ENCODE results near the gene NOMO2.
"Not testable (repeated sequence)": the region's sequence is repeated elsewhere in the genome, so short reads cannot be mapped to it uniquely, and the experiment has no call there.

The NOMO2 gene

DNA sequence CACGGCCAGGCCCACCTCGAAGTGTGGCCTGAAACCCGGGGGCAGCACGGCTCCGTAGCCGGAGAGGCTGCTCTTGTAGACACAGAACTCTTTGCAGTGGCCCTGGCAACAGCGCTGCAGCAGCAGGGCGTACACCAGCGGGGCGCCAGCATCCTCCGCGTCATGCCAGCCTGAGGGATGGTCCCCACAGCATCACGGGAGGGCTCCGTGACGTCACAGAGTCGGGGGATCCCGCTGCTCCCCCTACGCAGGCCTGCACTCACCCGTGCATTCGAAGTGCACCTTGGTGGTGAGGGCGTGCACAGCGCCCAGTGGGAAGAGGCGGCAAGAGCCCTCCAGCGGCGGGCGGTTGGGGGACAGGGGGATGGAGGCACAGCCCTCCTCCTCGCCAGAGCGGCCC lies 179.2 kb downstream of the NOMO2 start:
- H3K4me1 ChIP-seq (ENCODE audit: insufficient read depth, low read length); H3K9ac ChIP-seq (ENCODE audit: low read depth, low read length); H3K36me3 ChIP-seq (ENCODE audit: insufficient read depth, low read length); H3K9me3 ChIP-seq (ENCODE audit: control insufficient read depth, insufficient read depth, low read length): not testable (repeated sequence)
